CD14-positive monocyte (primary cell): ENCODE data around the gene TTLL8. TPM values are rescaled to one million over a fixed set of nuclear protein-coding genes. Genes with fewer than 3 reads are reported as not detected.
A peak's percentile ranks its signal among the peaks of the same experiment; 100 is the strongest.
"Not testable (repeated sequence)": the region's sequence is repeated elsewhere in the genome, so short reads cannot be mapped to it uniquely, and the experiment has no call there.

Experiments used
- DNase-seq, 3 donors: peaks; one replicate each; pipeline ENCODE4 v3.0.0-alpha.2; 2011 to 2022
- H2AFZ ChIP-seq: 2 replicates; pipeline ENCODE4 v1.6.0; 2012; ENCODE audit warnings: mild to moderate bottlenecking, low read depth, low read length, inconsistent platforms; ENCODE audit not compliant: insufficient read depth, poor library complexity, severe bottlenecking
- H3K27ac ChIP-seq, 2 donors: 1 replicate in 1 of 2; 2 replicates in 1 of 2; pipeline ENCODE4 v1.5.1; 2012 to 2013; ENCODE audit warnings: low read length in 2 of 2, control low read depth in 1 of 2, inconsistent platforms in 1 of 2, low read depth in 1 of 2, mild to moderate bottlenecking in 1 of 2
- H3K27me3 ChIP-seq, 2 donors: one replicate each; pipeline versions ENCODE4 v1.6.0 to v1.6.1; 2011 to 2013; ENCODE audit warnings: low read length in 2 of 2; ENCODE audit not compliant: control insufficient read depth in 2 of 2, insufficient read depth in 2 of 2
- H3K36me3 ChIP-seq, 2 donors: replicated peaks in 1 of 2; 1 replicate in 1 of 2; 2 replicates in 1 of 2; pipeline versions ENCODE4 v1.5.1 to v1.6.1; 2012 to 2013; ENCODE audit warnings: low read length in 2 of 2, control low read depth in 1 of 2, inconsistent platforms in 1 of 2, mild to moderate bottlenecking in 1 of 2; ENCODE audit not compliant: insufficient read depth in 2 of 2, control insufficient read depth in 1 of 2
- H3K4me1 ChIP-seq, 2 donors: 1 replicate in 1 of 2; 2 replicates in 1 of 2; pipeline versions ENCODE4 v1.5.1 to v1.6.1; 2012 to 2013; ENCODE audit warnings: low read length in 2 of 2, control low read depth in 1 of 2, inconsistent platforms in 1 of 2, mild to moderate bottlenecking in 1 of 2, moderate library complexity in 1 of 2; ENCODE audit not compliant: insufficient read depth in 2 of 2, control insufficient read depth in 1 of 2
- H3K4me2 ChIP-seq: replicated peaks from 2 replicates; pipeline ENCODE3; 2012; ENCODE audit warnings: low read length, moderate library complexity, mild to moderate bottlenecking; ENCODE audit not compliant: poor library complexity, severe bottlenecking; ENCODE audit errors: extremely low read depth
- H3K4me3 ChIP-seq, 3 experiments: fragments of 200-600 bp in 1 of 3; sonication (generic) in 1 of 3; replicated peaks in 1 of 3; 1 replicate in 2 of 3; 2 replicates in 1 of 3; pipeline ENCODE4 v1.5.1; 2011 to 2013; ENCODE audit warnings: low read length in 3 of 3, mild to moderate bottlenecking in 3 of 3, control low read depth in 2 of 3, low read depth in 2 of 3, inconsistent platforms in 1 of 3, moderate library complexity in 1 of 3
- H3K79me2 ChIP-seq: 2 replicates; pipeline ENCODE4 v1.6.0; 2012; ENCODE audit warnings: mild to moderate bottlenecking, control low read depth, inconsistent platforms, low read length, moderate library complexity; ENCODE audit not compliant: insufficient read depth
- H3K9ac ChIP-seq: 2 replicates; pipeline ENCODE4 v1.6.0; 2017; ENCODE audit warnings: low read length, mild to moderate bottlenecking; ENCODE audit not compliant: insufficient read depth, poor library complexity, severe bottlenecking
- H3K9me3 ChIP-seq, 2 donors: replicated peaks in 1 of 2; 1 replicate in 1 of 2; 2 replicates in 1 of 2; pipeline versions ENCODE4 v1.5.1 to v1.6.1; 2012 to 2013; ENCODE audit warnings: low read length in 2 of 2, control low read depth in 1 of 2; ENCODE audit not compliant: control insufficient read depth in 1 of 2, insufficient read depth in 1 of 2
- H4K20me1 ChIP-seq: 2 replicates; pipeline ENCODE4 v1.6.0; 2012; ENCODE audit warnings: mild to moderate bottlenecking, low read length, control low read depth, moderate library complexity; ENCODE audit not compliant: insufficient read depth
- H3K27ac Mint-ChIP-seq, 7 donors: one replicate each; pipeline ENCODE4 v1.8.0; 2020; ENCODE audit warnings: mild to moderate bottlenecking in 7 of 7, mixed read lengths in 7 of 7, moderate library complexity in 6 of 7, inconsistent platforms in 2 of 7
- H3K27me3 Mint-ChIP-seq, 3 donors: one replicate each; pipeline ENCODE4 v1.8.0; 2021 to 2022; ENCODE audit warnings: low read depth in 3 of 3, mild to moderate bottlenecking in 3 of 3, mixed read lengths in 3 of 3, moderate library complexity in 3 of 3, inconsistent platforms in 1 of 3
- H3K36me3 Mint-ChIP-seq, 2 donors: one replicate each; pipeline ENCODE4 v1.8.0; 2020; ENCODE audit warnings: mixed read lengths in 2 of 2, inconsistent platforms in 1 of 2, mild to moderate bottlenecking in 1 of 2
- H3K4me1 Mint-ChIP-seq: one replicate; pipeline ENCODE4 v1.8.0; 2020; ENCODE audit warnings: mild to moderate bottlenecking, mixed read lengths
- H3K4me3 Mint-ChIP-seq, 2 donors: one replicate each; pipeline ENCODE4 v1.8.0; 2020; ENCODE audit warnings: mild to moderate bottlenecking in 2 of 2, mixed read lengths in 2 of 2, moderate library complexity in 1 of 2
- H3K9me3 Mint-ChIP-seq, 7 donors: one replicate each; pipeline ENCODE4 v1.8.0; 2020 to 2022; ENCODE audit warnings: mixed read lengths in 7 of 7, mild to moderate bottlenecking in 6 of 7, moderate library complexity in 6 of 7, inconsistent platforms in 2 of 7
- CTCF ChIP-seq: fragments of 200-600 bp; IDR thresholded peaks from one replicate; pipeline ENCODE4 v1.8.0; 2022; ENCODE audit warnings: antibody characterized with exemption, mild to moderate bottlenecking
- WGBS: methylation state at CpG from one replicate; pipeline ENCODE4 v1.1.5; 2013; ENCODE audit warnings: missing lambda C conversion rate; ENCODE audit not compliant: insufficient coverage; 5-methylcytosine and 5-hydroxymethylcytosine counted together
- intact Hi-C, 2 donors: fragments of 100-400 bp; cut with micrococcal nuclease; formaldehyde crosslinking; loops; one replicate each; pipeline versions ENCODE4 v1.15.0 to v1.15.1; 2023
- polyA plus RNA-seq, 3 donors: library from polyadenylated mRNA; depleted of rRNA in 1 of 3; unstranded in 2 of 3; stranded (reverse) in 1 of 3; fragments of 300-500 nt in 2 of 3; fragments of >200 nt in 1 of 3; fragmentation: Illumina TruSeq in 2 of 3; gene quantifications; 1 replicate in 2 of 3; 2 replicates in 1 of 3; pipeline ENCODE4 v1.2.3, GENCODE V29; 2012 to 2021

Gene TTLL8
- polyA plus RNA-seq, 3 donors, result not detected

GRCh38 chr22:50088096-50088495 lies 30.0 kb upstream of the TTLL8 start:
- Mint-ChIP-seq H3K27ac (no peak overlapping the region), H3K4me3 (no peak overlapping the region), H3K36me3 (peaks cover 4 to 13% of the 10 kb centered on the region in 2 donors), H3K27me3 (peaks cover 1 to 8% (median 2%) of the 10 kb centered on the region in 3 donors), H3K4me1 (no peaks in the 10 kb centered on the region), H3K9me3 (peaks cover 12 to 40% (median 33%) of the 10 kb centered on the region in 7 donors)
- intact Hi-C loops, result no loop called here
- 93% methylated on average over 3 of the region's 12 CpGs for WGBS
- TF ChIP-seq CTCF, result no peak
- peaks cover 0 to 16% of the 10 kb centered on the region in 2 donors for H3K4me1 ChIP-seq
- peaks cover 6% of the 10 kb centered on the region for H3K79me2 ChIP-seq
- H3K4me2 ChIP-seq, result no peak overlapping the region
- H3K4me3 ChIP-seq, result no peak overlapping the region
- no peaks in the 10 kb centered on the region for H3K36me3 ChIP-seq
- no peak overlapping the region for H2AFZ ChIP-seq
- H3K27ac ChIP-seq, result no peak overlapping the region
- H3K27me3 ChIP-seq, result no peaks in the 10 kb centered on the region
- no peak for DNase-seq
- H4K20me1 ChIP-seq, result no peaks in the 10 kb centered on the region
- H3K9ac ChIP-seq, result no peak overlapping the region
- peaks cover 21 to 23% of the 10 kb centered on the region in 2 donors for H3K9me3 ChIP-seq

GRCh38 chr22:50087646-50088045 lies 29.5 kb upstream of the TTLL8 start:
- Mint-ChIP-seq H3K27ac (peak overlapping the region in 1 of 7 donors; percentile 27), H3K4me1 (no peaks in the 10 kb centered on the region), H3K4me3 (no peak overlapping the region), H3K9me3 (peaks cover 12 to 40% (median 33%) of the 10 kb centered on the region in 7 donors), H3K36me3 (peaks cover 9 to 13% of the 10 kb centered on the region in 2 donors), H3K27me3 (peaks cover 1 to 8% (median 2%) of the 10 kb centered on the region in 3 donors)
- peaks cover 21 to 23% of the 10 kb centered on the region in 2 donors for H3K9me3 ChIP-seq
- no peak for TF ChIP-seq CTCF
- H3K36me3 ChIP-seq, result no peaks in the 10 kb centered on the region
- no peak for DNase-seq
- no peak overlapping the region for H2AFZ ChIP-seq
- H3K79me2 ChIP-seq, result peaks cover 6% of the 10 kb centered on the region
- H3K9ac ChIP-seq, result no peak overlapping the region
- H3K4me1 ChIP-seq, result peaks cover 0 to 16% of the 10 kb centered on the region in 2 donors
- no peak overlapping the region for H3K4me3 ChIP-seq
- H3K27me3 ChIP-seq, result no peaks in the 10 kb centered on the region
- intact Hi-C loops, result no loop called here
- H3K4me2 ChIP-seq, result no peak overlapping the region
- H4K20me1 ChIP-seq, result no peaks in the 10 kb centered on the region
- WGBS, result 99% methylated on average over 12 of the region's 12 CpGs
- no peak overlapping the region for H3K27ac ChIP-seq

- H3K36me3 ChIP-seq, H3K4me3 ChIP-seq, H3K27ac Mint-ChIP-seq, DNase-seq, H3K4me3 Mint-ChIP-seq, H3K27me3 Mint-ChIP-seq, H4K20me1 ChIP-seq, H3K4me2 ChIP-seq, H3K79me2 ChIP-seq, H3K27me3 ChIP-seq, H3K9ac ChIP-seq, intact Hi-C loops, H3K27ac ChIP-seq, H2AFZ ChIP-seq, H3K4me1 Mint-ChIP-seq: not testable (repeated sequence)
- Histone ChIP-seq H3K9me3 (peaks cover 21 to 23% of the 10 kb centered on the region in 2 donors), H3K4me1 (peaks cover 0 to 16% of the 10 kb centered on the region in 2 donors)
- Mint-ChIP-seq H3K9me3 (peaks cover 12 to 40% (median 33%) of the 10 kb centered on the region in 7 donors), H3K36me3 (peaks cover 9 to 13% of the 10 kb centered on the region in 2 donors)
- WGBS, result 100% methylated on average over 1 of the region's 4 CpGs
These were observed 28.9 kb upstream of the TTLL8 start for GRCh38 chr22:50086975-50087374.
